ENCODE results near the gene ADAMTSL3. TPM values are rescaled to one million over a fixed set of nuclear protein-coding genes. Genes with fewer than 3 reads are reported as not detected.

ADAMTSL3 gene
- total and polyA plus RNA-seq, 2 experiments from 2014 or later, result 0.61 to 0.87 TPM

- no peak overlapping the region for H3K4me2 ChIP-seq
- H3K4me3 ChIP-seq, result no peak overlapping the region
- H3K4me1 Mint-ChIP-seq, result peaks cover 18% of the 10 kb centered on the region
- H3K4me3 Mint-ChIP-seq, result no peak overlapping the region
- no peak for ATAC-seq
- no peaks in the 10 kb centered on the region for H3K27me3 ChIP-seq (ENCODE audit: insufficient read depth)
- no peaks in the 10 kb centered on the region for H3K9me3 Mint-ChIP-seq
- H3K79me2 ChIP-seq (replicated peaks; ENCODE audit: insufficient read depth), result no peaks in the 10 kb centered on the region
- no peak for DNase-seq (ENCODE audit: low spot score)
- H3K27me3 Mint-ChIP-seq (ENCODE audit: insufficient read depth, low read depth, poor library complexity), result peaks cover 3% of the 10 kb centered on the region
- H3K4me1 ChIP-seq (ENCODE audit: insufficient read depth), result peaks cover 11% of the 10 kb centered on the region
- TF ChIP-seq, protein P1, sequence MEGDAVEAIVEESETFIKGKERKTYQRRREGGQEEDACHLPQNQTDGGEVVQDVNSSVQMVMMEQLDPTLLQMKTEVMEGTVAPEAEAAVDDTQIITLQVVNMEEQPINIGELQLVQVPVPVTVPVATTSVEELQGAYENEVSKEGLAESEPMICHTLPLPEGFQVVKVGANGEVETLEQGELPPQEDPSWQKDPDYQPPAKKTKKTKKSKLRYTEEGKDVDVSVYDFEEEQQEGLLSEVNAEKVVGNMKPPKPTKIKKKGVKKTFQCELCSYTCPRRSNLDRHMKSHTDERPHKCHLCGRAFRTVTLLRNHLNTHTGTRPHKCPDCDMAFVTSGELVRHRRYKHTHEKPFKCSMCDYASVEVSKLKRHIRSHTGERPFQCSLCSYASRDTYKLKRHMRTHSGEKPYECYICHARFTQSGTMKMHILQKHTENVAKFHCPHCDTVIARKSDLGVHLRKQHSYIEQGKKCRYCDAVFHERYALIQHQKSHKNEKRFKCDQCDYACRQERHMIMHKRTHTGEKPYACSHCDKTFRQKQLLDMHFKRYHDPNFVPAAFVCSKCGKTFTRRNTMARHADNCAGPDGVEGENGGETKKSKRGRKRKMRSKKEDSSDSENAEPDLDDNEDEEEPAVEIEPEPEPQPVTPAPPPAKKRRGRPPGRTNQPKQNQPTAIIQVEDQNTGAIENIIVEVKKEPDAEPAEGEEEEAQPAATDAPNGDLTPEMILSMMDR (conservative IDR thresholded peaks at IDR 0.05; ENCODE audit: low read depth in 2 of 2), result no peak
- TF ChIP-seq ZNF331 (CRISPR knock-in tag; IDR thresholded peaks at IDR 0.05; ENCODE audit: low read depth) (no peak), POLR2AphosphoS5 (IDR thresholded peaks at IDR 0.05; ENCODE audit: low read depth) (no peak), STAT1 (IDR thresholded peaks at IDR 0.05; ENCODE audit: unreplicated experiment) (no peak)
- H3K36me3 ChIP-seq (ENCODE audit: insufficient read depth), result no peaks in the 10 kb centered on the region
- H3K36me3 Mint-ChIP-seq (ENCODE audit: low read depth), result no peaks in the 10 kb centered on the region
- H4K20me1 ChIP-seq (replicated peaks; ENCODE audit: insufficient read depth), result no peaks in the 10 kb centered on the region
- H3K9me2 ChIP-seq (ENCODE audit: insufficient read depth), result peaks cover 3% of the 10 kb centered on the region; the same call in 1 of the 2 replicates
- H3F3A ChIP-seq (replicated peaks; ENCODE audit: low read depth), result no peaks in the 10 kb centered on the region
- H3K27ac ChIP-seq (ENCODE audit: low read depth), result no peak overlapping the region
- H2AFZ ChIP-seq, result no peak overlapping the region
- H3K27ac Mint-ChIP-seq, result no peak overlapping the region
These were observed 265.5 kb downstream of the ADAMTSL3 start for GRCh38 chr15:83919319-83919830.

GRCh38 chr15:83919978-83920510 is 266.1 kb downstream of the ADAMTSL3 start:
- Histone ChIP-seq H3K9me2 (ENCODE audit: insufficient read depth) (peaks cover 3% of the 10 kb centered on the region; the same call in 1 of the 2 replicates), H3K4me1 (ENCODE audit: insufficient read depth) (peaks cover 11% of the 10 kb centered on the region), H3K79me2 (replicated peaks; ENCODE audit: insufficient read depth) (no peaks in the 10 kb centered on the region), H3K27me3 (ENCODE audit: insufficient read depth) (no peaks in the 10 kb centered on the region), H3K4me2 (no peak overlapping the region), H3K36me3 (ENCODE audit: insufficient read depth) (no peaks in the 10 kb centered on the region), H3K27ac (ENCODE audit: low read depth) (no peak overlapping the region), H2AFZ (no peak overlapping the region), H4K20me1 (replicated peaks; ENCODE audit: insufficient read depth) (no peaks in the 10 kb centered on the region), H3K4me3 (no peak overlapping the region), H3F3A (replicated peaks; ENCODE audit: low read depth) (no peaks in the 10 kb centered on the region)
- no peak for DNase-seq (ENCODE audit: low spot score)
- H3K9me3 Mint-ChIP-seq, result no peaks in the 10 kb centered on the region
- TF ChIP-seq JUNB (IDR thresholded peaks at IDR 0.05; ENCODE audit: unreplicated experiment) (no peak), POLR2AphosphoS5 (IDR thresholded peaks at IDR 0.05; ENCODE audit: low read depth) (no peak)
- TF ChIP-seq, protein P1 (conservative IDR thresholded peaks at IDR 0.05; ENCODE audit: low read depth in 2 of 2), result no peak
- H3K36me3 Mint-ChIP-seq (ENCODE audit: low read depth), result no peaks in the 10 kb centered on the region
- peaks cover 3% of the 10 kb centered on the region for H3K27me3 Mint-ChIP-seq (ENCODE audit: insufficient read depth, low read depth, poor library complexity)
- no peak overlapping the region for H3K4me3 Mint-ChIP-seq
- H3K27ac Mint-ChIP-seq, result no peak overlapping the region
- peaks cover 18% of the 10 kb centered on the region for H3K4me1 Mint-ChIP-seq
- ATAC-seq, result no peak
